GM21528 (cell line): ENCODE results near the gene COA1.
A peak's percentile ranks its signal among the peaks of the same experiment; 100 is the strongest.

Experiments
- ATAC-seq: cut with Tn5 transposase; IDR thresholded peaks from one replicate; pipeline ENCODE4 v1.9.1; 2021; ENCODE audit warnings: mild to moderate bottlenecking, moderate library complexity; ENCODE audit not compliant: unreplicated experiment, low FRiP score

The COA1 gene

GRCh38 chr7:43658718-43659548 is 70.4 kb downstream of the COA1 start:
- ATAC-seq, result peak; percentile 70

- no peak for ATAC-seq
These were observed 72.3 kb downstream of the COA1 start for GRCh38 chr7:43656997-43657396.

GRCh38 chr7:43655584-43655983 is 73.7 kb downstream of the COA1 start:
- ATAC-seq, result no peak

GRCh38 chr7:43653891-43654504 is 75.3 kb downstream of the COA1 start:
- no peak for ATAC-seq

- no peak for ATAC-seq
These were observed 75.9 kb downstream of the COA1 start for GRCh38 chr7:43653466-43653865.

- no peak for ATAC-seq
These were observed 77.0 kb downstream of the COA1 start for GRCh38 chr7:43652364-43652763.

- no peak for ATAC-seq
These were observed 78.8 kb downstream of the COA1 start for GRCh38 chr7:43650457-43651052.

- peak; percentile 72 for ATAC-seq
These were observed 79.5 kb downstream of the COA1 start for GRCh38 chr7:43649755-43650274.

GRCh38 chr7:43648473-43649406 is 80.6 kb downstream of the COA1 start:
- ATAC-seq, result peak; percentile 61

- ATAC-seq, result peak; percentile 16
These were observed 81.5 kb downstream of the COA1 start for GRCh38 chr7:43647673-43648472.

- ATAC-seq, result no peak
These were observed 82.0 kb downstream of the COA1 start for GRCh38 chr7:43647339-43647672.

GRCh38 chr7:43646603-43647338 is 82.6 kb downstream of the COA1 start:
- no peak for ATAC-seq

- no peak for ATAC-seq
These were observed 83.6 kb downstream of the COA1 start for GRCh38 chr7:43645699-43646226.

GRCh38 chr7:43643846-43644245 is 85.5 kb downstream of the COA1 start:
- ATAC-seq, result no peak

- no peak for ATAC-seq
These were observed 86.3 kb downstream of the COA1 start for GRCh38 chr7:43642897-43643630.

- ATAC-seq, result no peak
These were observed 88.6 kb downstream of the COA1 start for GRCh38 chr7:43640679-43641078.

- no peak for ATAC-seq
These were observed 89.3 kb downstream of the COA1 start for GRCh38 chr7:43639858-43640491.
